Thyroid gland (tissue), 4 donors: ENCODE data around the gene TANC1.

ENCODE experiments used
- POLR2A ChIP-seq, 2 donors: fragments of 450-650 bp; IDR thresholded peaks; one replicate each; pipeline ENCODE4 v1.6.1; 2017; ENCODE audit warnings: antibody characterized with exemption in 2 of 2, mild to moderate bottlenecking in 2 of 2, moderate library complexity in 1 of 2
- TF ChIP-seq, protein P1 (sequence below), 6 experiments: fragments of 200-600 bp in 3 of 6; fragments of 450-650 bp in 3 of 6; sonication (generic) in 3 of 6; IDR thresholded peaks; one replicate each; pipeline ENCODE4 v1.5.1; 2016 to 2019; ENCODE audit warnings: antibody characterized with exemption in 6 of 6, mild to moderate bottlenecking in 2 of 6, inconsistent platforms in 1 of 6, moderate library complexity in 1 of 6

DNA sequence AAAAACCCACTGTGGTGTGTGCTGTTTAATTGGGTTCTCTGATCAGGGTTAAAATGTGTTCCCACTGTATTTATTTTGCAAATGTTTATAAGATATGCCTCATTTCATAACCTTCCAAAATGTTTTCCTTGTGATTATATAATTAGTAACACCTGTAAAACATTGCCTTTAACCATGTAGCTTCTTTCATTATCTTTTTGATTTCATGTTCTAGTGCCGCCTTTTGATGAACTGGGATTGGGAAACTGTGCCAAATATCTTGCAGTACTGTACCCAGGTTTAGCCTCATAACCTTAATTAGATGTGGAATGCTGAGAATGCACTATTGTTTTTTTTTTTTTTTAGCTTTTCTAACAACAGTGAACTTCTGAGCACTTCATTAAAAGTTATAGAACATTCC lies 96.9 kb downstream of the TANC1 start:
- TF ChIP-seq, protein P1, sequence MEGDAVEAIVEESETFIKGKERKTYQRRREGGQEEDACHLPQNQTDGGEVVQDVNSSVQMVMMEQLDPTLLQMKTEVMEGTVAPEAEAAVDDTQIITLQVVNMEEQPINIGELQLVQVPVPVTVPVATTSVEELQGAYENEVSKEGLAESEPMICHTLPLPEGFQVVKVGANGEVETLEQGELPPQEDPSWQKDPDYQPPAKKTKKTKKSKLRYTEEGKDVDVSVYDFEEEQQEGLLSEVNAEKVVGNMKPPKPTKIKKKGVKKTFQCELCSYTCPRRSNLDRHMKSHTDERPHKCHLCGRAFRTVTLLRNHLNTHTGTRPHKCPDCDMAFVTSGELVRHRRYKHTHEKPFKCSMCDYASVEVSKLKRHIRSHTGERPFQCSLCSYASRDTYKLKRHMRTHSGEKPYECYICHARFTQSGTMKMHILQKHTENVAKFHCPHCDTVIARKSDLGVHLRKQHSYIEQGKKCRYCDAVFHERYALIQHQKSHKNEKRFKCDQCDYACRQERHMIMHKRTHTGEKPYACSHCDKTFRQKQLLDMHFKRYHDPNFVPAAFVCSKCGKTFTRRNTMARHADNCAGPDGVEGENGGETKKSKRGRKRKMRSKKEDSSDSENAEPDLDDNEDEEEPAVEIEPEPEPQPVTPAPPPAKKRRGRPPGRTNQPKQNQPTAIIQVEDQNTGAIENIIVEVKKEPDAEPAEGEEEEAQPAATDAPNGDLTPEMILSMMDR (IDR thresholded peaks at IDR 0.05), result no peak
- no peak for TF ChIP-seq POLR2A (IDR thresholded peaks at IDR 0.05)
